Measurements from ENCODE around the gene TMEM42. TPM values are rescaled to one million over a fixed set of nuclear protein-coding genes. Genes with fewer than 3 reads are reported as not detected.
"Not testable (repeated sequence)": the region's sequence is repeated elsewhere in the genome, so short reads cannot be mapped to it uniquely, and the experiment has no call there.

Gene TMEM42
- 8.8 and 9.4 TPM in 2 replicates for total RNA-seq

DNA sequence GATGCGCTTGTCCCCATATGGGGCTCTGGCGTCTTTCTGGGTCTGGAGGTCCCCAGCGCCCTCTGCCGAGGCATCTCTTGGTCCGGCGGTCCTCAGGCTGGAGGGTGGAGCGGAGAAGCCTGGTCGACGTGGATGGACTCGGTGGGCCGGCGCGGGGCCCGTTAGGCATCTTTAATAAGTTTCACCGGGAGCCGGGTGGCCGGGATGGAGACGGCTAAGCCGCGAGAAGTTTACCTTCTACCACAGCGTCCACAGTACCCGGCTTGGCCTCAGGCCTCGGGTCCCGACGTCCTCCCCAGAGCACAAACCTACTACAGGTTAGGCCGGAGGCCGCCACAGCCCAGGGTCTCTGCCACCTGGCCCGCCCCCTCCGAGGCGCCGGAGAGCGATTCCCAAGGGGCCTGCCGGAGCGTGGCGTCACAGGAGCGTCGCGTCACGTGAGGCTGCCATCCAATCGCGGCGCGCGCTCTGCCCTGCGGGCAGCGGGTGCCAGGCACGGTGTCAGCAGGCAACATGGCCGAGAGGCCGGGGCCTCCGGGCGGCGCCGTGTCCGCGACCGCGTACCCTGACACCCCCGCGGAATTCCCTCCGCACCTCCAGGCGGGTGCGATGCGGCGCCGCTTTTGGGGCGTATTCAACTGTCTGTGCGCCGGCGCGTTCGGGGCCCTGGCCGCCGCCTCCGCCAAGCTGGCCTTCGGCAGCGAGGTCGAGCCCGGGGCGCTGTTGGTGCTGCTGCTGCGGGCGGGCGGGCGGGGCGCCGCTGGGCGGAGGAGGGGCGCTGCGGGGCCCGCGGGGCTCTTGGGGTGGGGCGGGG, at the start of gene TMEM42:
Gene TMEM42, plus strand, starts transcription at position 501 of the 814 bp plus-strand sequence. Its CDS starts 13 bp downstream, at position 514.
- Mint-ChIP-seq H3K9me3 (no peaks in the 10 kb centered on the region), H3K27ac (peak within 1 kb of the TSS; percentile 83), H3K4me3 (ENCODE audit: low read depth) (peak within 1 kb of the TSS; percentile 85), H3K4me1 (ENCODE audit: low read depth) (peaks cover 24% of the 10 kb centered on the region), H3K27me3 (ENCODE audit: low read depth) (no peaks in the 10 kb centered on the region), H3K36me3 (ENCODE audit: low read depth) (peaks cover 11% of the 10 kb centered on the region)
- intact Hi-C loops (cut with micrococcal nuclease) = loop anchor here (2.0 kb wide), 1 partner anchor 101 kb away; the partner anchor contains the start of genes KIAA1143 and KIF15
- DNase-seq (ENCODE audit: low spot score) = peak; percentile 86

DNA sequence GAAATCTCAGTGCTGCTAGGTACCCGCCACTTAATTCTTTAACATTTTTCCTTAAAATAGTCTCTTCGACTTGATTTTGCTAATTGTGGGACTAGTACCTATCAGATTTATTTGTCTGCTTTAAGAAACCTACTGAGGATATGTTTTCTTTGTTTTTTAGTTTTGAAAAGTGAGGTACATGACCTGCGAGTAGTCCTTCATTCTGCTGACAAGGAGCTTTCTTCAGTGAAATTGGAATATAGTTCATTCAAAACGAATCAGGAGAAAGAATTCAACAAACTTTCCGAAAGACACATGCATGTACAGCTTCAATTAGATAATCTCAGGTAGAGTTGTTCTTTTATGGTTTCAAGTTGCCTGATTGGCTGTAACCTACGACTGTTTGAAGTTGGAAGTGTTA, 47.0 kb upstream of the TMEM42 start:
- Mint-ChIP-seq H3K9me3 (peaks cover 18% of the 10 kb centered on the region), H3K4me3 (ENCODE audit: low read depth) (no peak overlapping the region), H3K4me1 (ENCODE audit: low read depth) (no peaks in the 10 kb centered on the region), H3K27me3 (ENCODE audit: low read depth) (no peaks in the 10 kb centered on the region), H3K36me3 (ENCODE audit: low read depth) (peaks cover 72% of the 10 kb centered on the region), H3K27ac (no peak overlapping the region)
- intact Hi-C loops (cut with micrococcal nuclease) = no loop called here
- no peak for DNase-seq (ENCODE audit: low spot score)

DNA sequence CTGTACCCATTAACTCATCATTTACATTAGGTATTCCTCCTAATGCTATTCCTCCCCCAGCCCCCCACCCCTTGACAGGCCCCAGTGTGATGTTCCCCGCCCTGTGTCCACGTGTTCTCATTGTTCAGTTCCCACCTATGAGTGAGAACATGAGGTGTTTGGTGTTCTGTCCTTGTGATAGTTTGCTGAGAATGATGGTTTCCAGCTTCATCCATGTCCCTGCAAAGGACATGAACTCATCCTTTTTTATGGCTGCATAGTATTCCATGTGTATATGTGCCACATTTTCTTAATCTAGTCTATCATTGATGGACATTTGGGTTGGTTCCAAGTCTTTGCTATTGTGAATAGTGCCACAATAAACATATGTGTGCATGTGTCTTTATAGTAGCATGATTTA, 45.4 kb upstream of the TMEM42 start:
- DNase-seq (ENCODE audit: low spot score); H3K4me1 Mint-ChIP-seq (ENCODE audit: low read depth); H3K27ac Mint-ChIP-seq; H3K27me3 Mint-ChIP-seq (ENCODE audit: low read depth); H3K4me3 Mint-ChIP-seq (ENCODE audit: low read depth); intact Hi-C loops (cut with micrococcal nuclease): not testable (repeated sequence)
- Mint-ChIP-seq H3K9me3 (peaks cover 21% of the 10 kb centered on the region), H3K36me3 (ENCODE audit: low read depth) (peaks cover 78% of the 10 kb centered on the region)

DNA sequence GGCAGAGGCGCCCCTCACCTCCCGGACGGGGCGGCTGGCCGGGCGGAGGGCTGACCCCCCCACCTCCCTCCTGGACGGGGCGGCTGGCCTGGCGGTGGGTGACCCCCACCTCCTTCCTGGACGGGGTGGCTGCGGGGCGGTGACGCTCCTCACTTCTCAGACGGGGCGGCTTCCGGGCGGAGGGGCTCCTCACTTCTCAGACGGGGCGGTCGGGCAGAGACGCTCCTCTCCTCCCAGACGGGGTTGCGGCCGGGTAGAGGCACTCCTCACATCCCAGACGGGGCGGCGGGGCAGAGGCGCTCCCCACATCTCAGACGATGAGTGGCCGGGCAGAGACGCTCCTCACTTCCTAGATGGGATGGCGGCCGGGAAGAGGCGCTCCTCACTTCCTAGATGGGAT, 40.5 kb upstream of the TMEM42 start:
- H3K27ac Mint-ChIP-seq; H3K4me1 Mint-ChIP-seq (ENCODE audit: low read depth); intact Hi-C loops (cut with micrococcal nuclease); H3K27me3 Mint-ChIP-seq (ENCODE audit: low read depth); DNase-seq (ENCODE audit: low spot score); H3K4me3 Mint-ChIP-seq (ENCODE audit: low read depth): not testable (repeated sequence)
- Mint-ChIP-seq H3K9me3 (peaks cover 22% of the 10 kb centered on the region), H3K36me3 (ENCODE audit: low read depth) (peaks cover 84% of the 10 kb centered on the region)

DNA sequence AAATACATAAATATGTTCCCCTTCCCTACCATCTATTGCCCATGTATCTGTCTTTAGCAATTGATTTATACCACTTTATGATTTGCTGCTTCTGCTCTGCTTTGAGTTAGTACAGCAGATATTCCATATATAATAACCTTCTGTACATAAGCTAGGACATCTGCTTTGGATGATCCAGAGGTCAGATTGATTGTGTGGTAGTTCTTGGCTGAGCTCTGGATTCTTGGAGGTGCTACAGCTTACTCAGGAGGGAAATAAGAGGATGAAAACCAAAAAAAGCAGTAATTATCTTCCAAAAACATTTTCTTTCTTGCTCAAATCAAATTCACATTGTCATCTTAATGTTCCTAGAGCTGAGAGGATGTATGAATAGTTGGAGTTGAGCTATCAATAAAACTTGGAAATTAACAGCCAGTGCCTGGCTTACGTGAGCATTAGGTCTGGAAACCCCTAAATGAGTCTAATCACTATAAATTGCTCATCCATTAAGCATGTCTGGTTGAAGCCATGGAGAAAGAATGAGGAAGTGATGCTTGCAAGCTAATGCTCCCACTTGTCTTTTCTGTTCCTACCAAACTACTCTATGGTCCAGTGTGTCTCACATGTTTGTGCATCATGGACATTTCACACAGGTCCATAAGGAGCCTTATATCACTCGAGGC, 36.3 kb upstream of the TMEM42 start:
- Mint-ChIP-seq H3K4me3 (ENCODE audit: low read depth) (no peak overlapping the region), H3K9me3 (peaks cover 3% of the 10 kb centered on the region), H3K27ac (no peak overlapping the region), H3K27me3 (ENCODE audit: low read depth) (no peaks in the 10 kb centered on the region), H3K4me1 (ENCODE audit: low read depth) (peaks cover 2% of the 10 kb centered on the region), H3K36me3 (ENCODE audit: low read depth) (peaks cover 63% of the 10 kb centered on the region)
- no peak for DNase-seq (ENCODE audit: low spot score)
- intact Hi-C loops (cut with micrococcal nuclease) = no loop called here

DNA sequence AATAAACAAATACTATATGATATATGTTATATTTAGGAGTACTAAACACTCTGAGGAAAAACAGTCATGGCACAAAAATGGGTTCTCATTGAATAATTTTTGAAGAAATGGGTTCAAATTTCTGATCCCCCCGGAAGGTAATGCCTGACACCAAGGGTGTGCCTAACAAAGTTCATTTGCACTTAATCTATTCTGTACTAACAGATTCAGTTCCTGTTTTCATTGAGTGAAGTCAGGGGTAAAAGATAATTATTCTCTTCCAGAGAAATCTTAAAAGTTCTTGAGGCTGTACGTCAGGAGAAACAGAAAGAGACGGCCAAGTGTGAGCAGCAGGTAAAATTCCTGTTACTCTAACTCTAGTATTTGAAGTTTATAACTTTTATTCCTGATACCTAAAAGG, 34.5 kb upstream of the TMEM42 start:
- H3K36me3 Mint-ChIP-seq (ENCODE audit: low read depth) = peaks cover 67% of the 10 kb centered on the region
- no peak overlapping the region for H3K4me3 Mint-ChIP-seq (ENCODE audit: low read depth)
- peaks cover 3% of the 10 kb centered on the region for H3K9me3 Mint-ChIP-seq
- peaks cover 2% of the 10 kb centered on the region for H3K4me1 Mint-ChIP-seq (ENCODE audit: low read depth)
- no peaks in the 10 kb centered on the region for H3K27me3 Mint-ChIP-seq (ENCODE audit: low read depth)
- intact Hi-C loops (cut with micrococcal nuclease) = no loop called here
- DNase-seq (ENCODE audit: low spot score) = no peak
- no peak overlapping the region for H3K27ac Mint-ChIP-seq

DNA sequence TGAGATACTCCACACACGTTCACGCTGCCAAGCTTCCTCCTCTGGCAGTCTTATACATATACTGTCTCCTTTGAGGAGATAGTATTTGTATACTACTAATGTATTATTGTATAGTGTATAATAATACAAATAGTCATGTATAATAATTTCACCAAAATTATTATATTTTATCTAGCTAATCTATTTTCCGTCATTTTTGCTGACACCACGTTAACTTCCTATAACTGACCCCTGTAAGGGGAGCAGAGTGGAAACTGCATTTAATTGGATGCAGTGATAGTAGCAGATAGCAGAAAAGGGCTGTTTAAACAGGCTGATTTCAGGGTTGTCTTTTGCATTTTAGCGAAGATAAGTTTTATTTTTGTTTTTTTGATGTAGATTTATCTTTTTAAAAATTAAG, 30.5 kb upstream of the TMEM42 start:
- no peak overlapping the region for H3K27ac Mint-ChIP-seq
- intact Hi-C loops (cut with micrococcal nuclease) = no loop called here
- H3K4me1 Mint-ChIP-seq (ENCODE audit: low read depth) = no peaks in the 10 kb centered on the region
- no peaks in the 10 kb centered on the region for H3K27me3 Mint-ChIP-seq (ENCODE audit: low read depth)
- no peak overlapping the region for H3K4me3 Mint-ChIP-seq (ENCODE audit: low read depth)
- H3K36me3 Mint-ChIP-seq (ENCODE audit: low read depth) = peaks cover 70% of the 10 kb centered on the region
- no peak for DNase-seq (ENCODE audit: low spot score)
- H3K9me3 Mint-ChIP-seq = peaks cover 8% of the 10 kb centered on the region

DNA sequence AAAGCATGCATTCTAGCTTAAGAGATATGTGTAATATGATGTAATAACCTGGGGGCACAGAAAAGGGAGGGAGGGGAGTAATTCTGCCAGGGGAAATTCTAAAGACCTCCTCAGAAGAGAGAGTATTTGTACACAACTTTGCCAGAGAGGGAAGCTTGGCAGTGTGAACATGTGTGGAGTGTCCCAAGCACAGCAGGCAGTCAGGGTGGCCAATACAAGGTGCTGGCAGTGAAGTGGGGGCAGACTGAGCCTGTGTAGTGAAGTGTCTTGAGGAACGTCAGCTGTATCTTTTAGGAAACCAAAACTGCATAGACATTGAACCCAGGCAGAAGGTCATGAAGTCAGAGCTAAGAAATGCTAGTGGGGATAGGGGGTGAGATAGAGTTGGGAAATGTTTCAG, 29.7 kb upstream of the TMEM42 start:
- intact Hi-C loops (cut with micrococcal nuclease) = no loop called here
- peaks cover 70% of the 10 kb centered on the region for H3K36me3 Mint-ChIP-seq (ENCODE audit: low read depth)
- peaks cover 16% of the 10 kb centered on the region for H3K9me3 Mint-ChIP-seq
- H3K4me1 Mint-ChIP-seq (ENCODE audit: low read depth) = no peaks in the 10 kb centered on the region
- no peaks in the 10 kb centered on the region for H3K27me3 Mint-ChIP-seq (ENCODE audit: low read depth)
- H3K4me3 Mint-ChIP-seq (ENCODE audit: low read depth) = no peak overlapping the region
- H3K27ac Mint-ChIP-seq = no peak overlapping the region
- DNase-seq (ENCODE audit: low spot score) = no peak

DNA sequence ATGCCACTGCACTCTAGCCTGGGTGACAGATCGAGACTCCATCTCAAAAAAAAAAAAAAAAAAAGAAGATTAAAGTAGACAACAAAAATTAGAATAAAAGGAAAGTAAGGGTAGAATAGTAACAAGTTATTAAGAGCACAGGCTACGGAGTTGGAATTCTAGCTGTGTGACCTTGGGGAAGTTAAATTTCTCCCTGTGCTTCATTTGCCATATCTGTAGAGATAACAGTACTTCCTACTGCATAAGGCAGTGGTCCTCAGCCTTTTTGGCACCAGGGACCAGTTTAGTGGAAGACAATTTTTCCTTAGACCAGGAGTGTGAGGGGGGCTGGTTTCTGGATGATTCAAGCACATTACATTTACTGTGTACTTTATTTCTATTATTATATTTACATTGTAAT, 28.7 kb upstream of the TMEM42 start:
- DNase-seq (ENCODE audit: low spot score) = no peak
- H3K36me3 Mint-ChIP-seq (ENCODE audit: low read depth) = peaks cover 77% of the 10 kb centered on the region
- no peaks in the 10 kb centered on the region for H3K27me3 Mint-ChIP-seq (ENCODE audit: low read depth)
- peaks cover 21% of the 10 kb centered on the region for H3K9me3 Mint-ChIP-seq
- intact Hi-C loops (cut with micrococcal nuclease) = no loop called here
- H3K4me1 Mint-ChIP-seq (ENCODE audit: low read depth) = no peaks in the 10 kb centered on the region
- H3K27ac Mint-ChIP-seq = no peak overlapping the region
- no peak overlapping the region for H3K4me3 Mint-ChIP-seq (ENCODE audit: low read depth)

DNA sequence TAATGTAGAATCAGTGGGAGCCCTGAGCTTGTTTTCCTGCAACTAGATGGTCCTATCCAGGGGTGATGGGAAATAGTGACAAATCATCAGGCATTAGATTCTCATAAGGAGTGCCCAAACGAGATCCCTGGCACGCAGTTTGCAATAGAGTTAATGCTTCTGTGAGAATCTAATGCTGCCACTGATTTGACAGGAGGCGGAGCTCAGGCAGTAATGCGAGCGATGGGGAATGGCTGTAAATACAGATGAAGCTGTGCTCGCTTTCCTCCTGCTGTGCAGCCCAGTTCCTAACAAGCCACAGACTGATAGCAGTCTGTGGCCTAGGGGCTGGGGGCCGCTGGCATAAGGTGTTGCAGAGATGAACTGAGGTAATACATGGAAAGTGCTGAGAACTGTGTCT, 28.3 kb upstream of the TMEM42 start:
- Mint-ChIP-seq H3K4me1 (ENCODE audit: low read depth) (no peaks in the 10 kb centered on the region), H3K27ac (no peak overlapping the region), H3K4me3 (ENCODE audit: low read depth) (no peak overlapping the region), H3K9me3 (peaks cover 21% of the 10 kb centered on the region), H3K36me3 (ENCODE audit: low read depth) (peaks cover 81% of the 10 kb centered on the region), H3K27me3 (ENCODE audit: low read depth) (no peaks in the 10 kb centered on the region)
- DNase-seq (ENCODE audit: low spot score) = no peak
- intact Hi-C loops (cut with micrococcal nuclease) = no loop called here

DNA sequence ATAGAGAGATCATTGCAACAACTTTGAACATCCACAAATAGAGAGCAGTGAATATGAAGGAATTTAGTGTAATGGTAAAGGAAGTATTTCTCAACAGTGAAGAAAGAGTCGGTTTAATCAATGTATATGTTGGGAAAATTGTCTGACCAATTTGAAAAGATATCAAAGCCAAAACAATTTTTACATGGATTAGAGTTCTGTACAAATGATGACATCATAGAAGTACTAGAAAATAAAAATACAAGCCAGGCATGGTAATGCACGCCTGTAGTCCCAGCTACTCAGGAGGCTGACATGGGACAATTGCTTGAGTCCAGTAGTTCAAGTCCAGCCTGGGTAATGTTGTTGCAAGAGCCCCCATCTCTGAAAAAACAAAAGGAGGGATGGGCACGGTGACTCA, 26.0 kb upstream of the TMEM42 start:
- Mint-ChIP-seq H3K36me3 (ENCODE audit: low read depth) (peaks cover 89% of the 10 kb centered on the region), H3K27me3 (ENCODE audit: low read depth) (no peaks in the 10 kb centered on the region), H3K9me3 (peaks cover 21% of the 10 kb centered on the region), H3K4me1 (ENCODE audit: low read depth) (no peaks in the 10 kb centered on the region), H3K4me3 (ENCODE audit: low read depth) (no peak overlapping the region), H3K27ac (no peak overlapping the region)
- intact Hi-C loops (cut with micrococcal nuclease) = no loop called here
- DNase-seq (ENCODE audit: low spot score) = no peak

DNA sequence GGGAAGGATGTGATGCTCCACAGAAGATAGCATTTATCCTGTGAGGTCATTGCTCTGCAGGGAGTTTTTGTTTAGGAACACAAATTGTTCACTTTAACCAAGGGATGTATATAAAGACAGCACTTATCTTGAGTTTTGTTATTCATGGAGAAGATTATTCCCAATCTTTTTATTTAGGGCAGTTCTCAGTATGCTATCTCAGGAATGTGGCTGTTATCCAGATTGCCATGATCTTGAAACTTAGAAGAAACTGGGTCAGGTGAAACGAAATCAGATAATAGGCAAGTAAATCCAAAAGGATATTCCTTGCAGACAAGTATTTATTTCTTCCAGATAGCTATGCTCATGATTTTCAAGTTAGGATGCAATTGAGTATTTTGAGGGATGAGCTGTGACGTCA, 19.3 kb upstream of the TMEM42 start:
- no peak overlapping the region for H3K4me3 Mint-ChIP-seq (ENCODE audit: low read depth)
- peaks cover 2% of the 10 kb centered on the region for H3K9me3 Mint-ChIP-seq
- no peak overlapping the region for H3K27ac Mint-ChIP-seq
- intact Hi-C loops (cut with micrococcal nuclease) = no loop called here
- no peaks in the 10 kb centered on the region for H3K27me3 Mint-ChIP-seq (ENCODE audit: low read depth)
- peaks cover 81% of the 10 kb centered on the region for H3K36me3 Mint-ChIP-seq (ENCODE audit: low read depth)
- DNase-seq (ENCODE audit: low spot score) = no peak
- no peaks in the 10 kb centered on the region for H3K4me1 Mint-ChIP-seq (ENCODE audit: low read depth)

All from activated T-helper 2 cell treated with anti-CD3 and anti-CD28 coated beads, Interferon-gamma antibody, Interleukin-2, Interleukin-4, amounts not matched to agents 10 μg/mL and 5 μg/mL and 100 μg/mL, durations not matched to agents 14 hours and 24 hours and 36 hours (primary cell).